GM18502 (cell line): Measurements from ENCODE around the gene NKAIN2.
"Not testable (repeated sequence)": the region's sequence is repeated elsewhere in the genome, so short reads cannot be mapped to it uniquely, and the experiment has no call there.

Source experiments
- ATAC-seq: cut with Tn5 transposase; IDR thresholded peaks from one replicate; pipeline ENCODE4 v1.9.1; 2021; ENCODE audit warnings: mild to moderate bottlenecking; ENCODE audit not compliant: unreplicated experiment, poor library complexity

The NKAIN2 gene

DNA sequence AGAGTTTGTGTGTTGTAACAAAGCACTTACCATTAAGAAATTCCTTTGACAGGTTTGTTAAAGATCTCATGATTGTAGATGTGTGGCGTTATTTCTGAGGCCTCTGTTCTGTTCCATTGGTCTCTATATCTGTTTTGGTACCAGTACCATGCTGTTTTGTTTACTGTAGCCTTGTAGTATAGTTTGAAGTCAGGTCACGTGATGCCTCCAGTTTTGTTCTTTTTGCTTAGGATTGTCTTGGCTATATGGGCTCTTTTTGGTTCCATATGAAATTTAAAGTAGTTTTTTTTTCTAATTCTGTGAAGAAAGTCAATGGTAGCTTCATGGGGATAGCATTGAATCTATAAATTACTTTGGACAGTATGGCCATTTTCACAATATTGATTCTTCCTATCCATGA is 660.9 kb downstream of the NKAIN2 start:
- not testable (repeated sequence) for ATAC-seq

DNA sequence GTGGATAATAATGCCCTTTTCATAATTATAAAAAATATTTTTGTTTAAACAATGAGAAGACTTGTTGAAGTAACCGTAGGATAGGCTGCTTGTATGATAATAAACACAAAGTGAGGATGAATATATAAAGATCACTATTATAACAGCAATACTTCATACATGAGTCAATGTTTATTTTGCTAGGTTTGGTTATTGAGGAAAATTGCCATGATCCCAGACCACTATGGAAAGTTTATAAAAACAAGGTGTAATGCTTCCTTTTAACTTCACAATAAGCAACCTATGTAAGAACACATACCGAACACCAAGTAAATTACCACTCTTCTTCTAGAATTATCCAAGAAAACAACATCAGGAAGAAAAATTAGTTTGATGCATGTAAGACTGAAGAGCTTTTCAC is 663.3 kb downstream of the NKAIN2 start:
- no peak for ATAC-seq

DNA sequence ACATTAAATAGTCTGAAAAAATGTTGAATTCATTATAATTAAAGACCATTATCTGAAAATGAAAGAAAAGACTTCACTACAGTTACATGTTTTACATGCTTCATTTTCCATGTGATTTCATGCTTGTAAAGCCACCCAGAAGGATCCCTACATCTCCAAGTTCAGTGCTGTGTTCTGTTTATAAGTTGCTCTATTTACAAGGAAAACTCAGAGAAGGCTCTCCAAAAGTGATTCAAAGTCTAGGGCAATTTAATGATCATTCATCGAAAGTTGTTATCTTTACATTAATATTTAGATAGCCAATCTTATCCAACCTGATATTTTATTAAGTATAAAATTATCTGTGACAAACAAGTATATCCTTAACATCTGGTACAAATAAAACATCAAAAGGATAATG is 663.7 kb downstream of the NKAIN2 start:
- ATAC-seq = no peak

DNA sequence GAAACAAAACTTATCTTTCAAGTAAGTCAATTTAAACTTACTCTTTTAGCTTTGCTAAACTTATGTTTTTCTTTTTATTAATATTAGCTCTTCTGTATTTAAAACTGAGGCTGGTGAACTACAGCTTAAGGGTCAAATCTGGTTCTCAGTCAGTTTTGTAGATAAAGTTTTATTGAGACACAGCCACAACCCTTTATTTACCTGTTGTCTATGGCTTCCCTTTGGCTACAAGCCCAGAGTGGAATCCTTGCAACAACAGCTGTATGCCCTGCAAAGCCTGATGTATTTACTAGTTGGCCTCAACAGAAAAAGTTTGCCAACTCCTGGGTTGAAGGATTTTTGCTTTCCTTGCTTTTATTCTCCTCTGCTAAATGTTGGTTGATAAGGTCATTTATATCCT is 667.1 kb downstream of the NKAIN2 start:
- no peak for ATAC-seq

- ATAC-seq = no peak
Observed at GRCh38 chr6:124475176-124475575, 671.5 kb downstream of the NKAIN2 start.

DNA sequence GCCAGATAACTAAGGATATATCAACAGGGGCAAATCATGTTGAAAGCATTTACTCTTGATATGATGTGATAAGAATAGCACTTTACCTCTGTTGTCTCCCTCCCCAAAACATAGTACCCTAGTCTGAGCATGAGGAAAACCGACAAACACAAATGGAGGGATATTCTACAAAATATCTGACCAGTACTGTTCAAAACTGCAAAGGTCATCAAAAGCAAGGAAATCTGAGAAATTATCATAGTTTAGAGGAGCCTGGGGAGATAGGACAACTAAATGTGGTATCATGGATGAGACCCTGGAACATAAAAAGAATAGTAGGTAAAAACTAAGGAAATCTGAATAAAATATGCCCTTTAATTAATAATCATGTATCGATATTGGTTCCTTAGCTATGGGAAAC is 675.2 kb downstream of the NKAIN2 start:
- no peak for ATAC-seq

DNA sequence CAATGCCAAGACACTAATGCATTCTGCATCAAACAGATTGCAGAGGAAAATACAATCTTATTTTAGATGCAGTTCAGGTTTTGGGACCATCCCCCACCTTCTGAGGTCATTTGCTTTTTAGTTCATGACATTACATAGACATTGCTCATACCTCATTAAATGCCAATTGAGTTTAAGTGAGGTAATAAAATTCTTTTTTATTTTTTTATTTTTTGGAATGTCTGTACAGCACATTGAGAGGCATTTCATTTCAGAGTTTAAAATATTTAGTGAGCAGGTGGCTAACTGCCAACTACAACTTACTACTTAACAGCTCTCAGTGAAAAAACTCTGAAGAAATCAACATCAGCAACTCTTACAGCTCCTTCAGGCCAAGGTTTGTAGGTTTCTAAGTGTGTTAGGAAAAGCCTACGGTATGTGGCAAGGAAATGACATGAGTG is 676.3 kb downstream of the NKAIN2 start:
- ATAC-seq = no peak

- ATAC-seq = no peak
Observed at GRCh38 chr6:124482071-124482491, 678.4 kb downstream of the NKAIN2 start.

- ATAC-seq = no peak
Observed at GRCh38 chr6:124487623-124488431, 684.2 kb downstream of the NKAIN2 start.

DNA sequence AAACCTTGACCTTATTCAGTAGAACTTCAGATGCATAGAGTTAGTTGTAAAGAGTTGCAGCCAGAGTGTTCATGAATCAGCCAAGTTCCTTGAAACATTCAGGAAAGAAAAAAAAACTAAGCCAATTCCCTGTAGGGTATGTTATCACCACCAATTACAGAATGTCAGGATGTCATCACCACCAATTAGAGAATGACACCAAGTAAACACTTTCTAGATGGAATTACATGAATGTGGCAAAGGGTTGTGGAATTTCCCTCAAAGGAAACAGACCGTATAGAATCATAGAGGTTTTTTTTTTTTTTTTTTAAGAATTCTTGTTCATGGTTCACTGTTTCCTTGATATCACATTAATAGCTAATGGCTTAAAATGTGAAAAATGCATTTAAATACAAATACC is 686.5 kb downstream of the NKAIN2 start:
- ATAC-seq = no peak

- ATAC-seq = no peak
Observed at GRCh38 chr6:124493259-124493658, 689.6 kb downstream of the NKAIN2 start.

GRCh38 chr6:124494956-124495664 is 691.4 kb downstream of the NKAIN2 start:
- ATAC-seq = no peak

DNA sequence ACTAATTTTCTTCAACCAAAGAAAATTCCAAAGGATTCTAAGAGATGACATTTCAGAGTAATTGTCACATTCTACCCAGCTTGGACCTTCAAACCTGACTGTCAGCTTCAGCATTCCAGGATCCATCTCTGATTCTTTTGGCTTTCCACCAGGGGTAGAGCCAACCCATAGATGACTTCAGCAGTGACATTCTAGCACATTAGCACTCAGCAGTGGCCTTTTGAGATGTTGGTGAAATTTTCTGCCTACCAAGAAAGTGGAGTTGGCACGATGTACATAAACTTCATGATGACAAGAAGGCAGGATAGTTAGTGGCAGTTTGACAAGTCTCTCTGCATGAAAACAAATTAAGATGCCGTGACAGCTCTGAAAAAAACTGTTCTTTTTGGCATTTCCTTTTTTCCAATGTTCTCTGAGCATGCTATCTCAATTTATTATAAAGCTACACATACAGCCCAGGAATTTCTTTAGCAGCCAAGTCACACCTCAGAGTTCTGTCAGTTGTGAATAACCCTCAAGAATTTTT is 692.1 kb downstream of the NKAIN2 start:
- no peak for ATAC-seq

DNA sequence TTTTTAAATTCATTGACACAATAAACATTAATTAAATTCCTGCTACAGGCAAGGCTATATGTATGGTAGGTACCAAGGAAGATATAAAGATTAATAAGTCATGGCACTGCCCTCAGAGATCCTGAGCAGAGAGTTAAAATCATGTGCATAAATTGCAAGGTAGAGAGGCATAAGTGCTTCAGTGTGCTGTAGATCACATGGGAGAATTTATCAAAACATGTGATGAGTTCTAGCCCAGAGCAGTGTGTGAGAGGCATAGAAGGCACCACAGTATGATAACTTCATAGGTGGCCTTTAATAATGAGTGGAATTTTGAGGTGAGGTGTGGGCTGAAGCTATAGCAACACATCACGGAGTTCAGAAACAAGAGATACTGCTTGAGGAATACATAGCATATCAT is 692.7 kb downstream of the NKAIN2 start:
- no peak for ATAC-seq

GRCh38 chr6:124512431-124512830 is 708.8 kb downstream of the NKAIN2 start:
- ATAC-seq = no peak

- no peak for ATAC-seq
Observed at GRCh38 chr6:124517339-124517738, 713.7 kb downstream of the NKAIN2 start.

- no peak for ATAC-seq
Observed at GRCh38 chr6:124520514-124520913, 716.8 kb downstream of the NKAIN2 start.

GRCh38 chr6:124522335-124522734 is 718.7 kb downstream of the NKAIN2 start:
- ATAC-seq = no peak

- no peak for ATAC-seq
Observed at GRCh38 chr6:124524491-124525200, 721.0 kb downstream of the NKAIN2 start.

DNA sequence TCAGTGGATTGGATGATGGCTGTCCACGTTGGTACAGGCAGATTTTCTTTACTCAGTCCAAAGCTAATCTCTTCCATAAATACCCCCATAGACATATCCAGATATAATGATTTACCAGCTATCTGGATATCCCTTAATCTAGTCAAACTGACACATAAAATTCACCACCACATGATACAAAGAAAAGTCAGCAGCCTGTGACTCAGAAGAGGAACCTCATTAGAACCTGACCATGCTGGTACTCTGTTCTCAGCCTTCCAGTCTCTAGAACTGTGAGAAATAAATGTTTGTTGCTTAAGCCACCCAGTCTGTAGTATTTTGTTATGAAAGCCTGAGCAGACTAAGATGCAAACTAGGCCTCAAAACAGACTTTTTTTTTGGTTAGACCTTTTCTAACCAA is 727.3 kb downstream of the NKAIN2 start:
- no peak for ATAC-seq

DNA sequence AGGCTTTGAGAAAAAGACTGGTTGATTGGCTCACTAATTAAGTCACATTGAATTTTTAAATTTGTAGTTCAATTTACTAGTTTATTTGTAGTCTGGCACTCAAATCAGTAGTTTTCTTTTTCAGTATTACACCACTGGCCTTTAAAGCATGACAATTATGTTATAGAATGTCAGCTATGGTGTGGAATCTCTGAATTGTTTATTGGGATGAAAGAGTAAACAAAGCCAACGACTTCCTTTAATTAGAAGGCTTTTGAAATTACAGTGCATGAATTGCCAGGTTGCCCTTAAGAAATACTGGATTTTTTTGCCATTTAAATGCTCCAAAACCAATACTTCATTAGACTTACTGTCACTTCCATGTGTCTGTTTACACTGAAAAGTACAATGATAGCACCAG is 731.6 kb downstream of the NKAIN2 start:
- ATAC-seq = no peak
